Astrocyte (in vitro differentiated cells and primary cell): ENCODE results near the gene ING4. TPM values are rescaled to one million over a fixed set of nuclear protein-coding genes. Genes with fewer than 3 reads are reported as not detected.

Experiments
- DNase-seq: peaks from one replicate; pipeline ENCODE4 v3.0.0-alpha.2; 2010; ENCODE audit warnings: low read depth
- FAIRE-seq: peaks from 2 replicates; lab custom pipeline; 2011; peaks lifted over from hg19 to GRCh38; lab: Jason Lieb, UNC
- H2AFZ ChIP-seq: 2 replicates; pipeline ENCODE4 v1.6.0; 2012; ENCODE audit warnings: low read depth, low read length, inconsistent platforms
- H3K27ac ChIP-seq: 2 replicates; pipeline ENCODE4 v1.5.1; 2011; ENCODE audit warnings: low read depth, low read length, inconsistent platforms
- H3K27me3 ChIP-seq: 2 replicates; pipeline ENCODE4 v1.6.0; 2011; ENCODE audit warnings: low read length, inconsistent platforms; ENCODE audit not compliant: insufficient read depth
- H3K36me3 ChIP-seq: 2 replicates; pipeline ENCODE4 v1.5.1; 2011; ENCODE audit warnings: low read length, inconsistent platforms; ENCODE audit not compliant: insufficient read depth
- H3K4me1 ChIP-seq: 2 replicates; pipeline ENCODE4 v1.5.1; 2011; ENCODE audit warnings: low read length, inconsistent platforms; ENCODE audit not compliant: insufficient read depth
- H3K4me2 ChIP-seq: 2 replicates; pipeline ENCODE4 v1.6.0; 2012; ENCODE audit warnings: low read length, inconsistent platforms
- H3K4me3 ChIP-seq: 2 replicates; pipeline ENCODE4 v1.5.1; 2011; ENCODE audit warnings: low read depth, mild to moderate bottlenecking, low read length, inconsistent platforms; ENCODE audit not compliant: insufficient read depth
- H3K79me2 ChIP-seq: 2 replicates; pipeline ENCODE4 v1.6.0; 2012; ENCODE audit warnings: mild to moderate bottlenecking, low read length, inconsistent platforms; ENCODE audit not compliant: insufficient read depth
- H3K9ac ChIP-seq: 2 replicates; pipeline ENCODE4 v1.6.0; 2012; ENCODE audit warnings: mild to moderate bottlenecking, low read length, inconsistent platforms
- H3K9me3 ChIP-seq: 2 replicates; pipeline ENCODE4 v1.5.1; 2012; ENCODE audit warnings: low read depth, mild to moderate bottlenecking, low read length, inconsistent platforms; ENCODE audit not compliant: insufficient read depth
- H4K20me1 ChIP-seq: 2 replicates; pipeline ENCODE4 v1.6.0; 2012; ENCODE audit warnings: low read length, inconsistent platforms; ENCODE audit not compliant: insufficient read depth
- H3K27ac Mint-ChIP-seq: one replicate; pipeline ENCODE4 v1.8.0; 2021; ENCODE audit warnings: mild to moderate bottlenecking, mixed read lengths; ENCODE audit not compliant: unreplicated experiment
- H3K27me3 Mint-ChIP-seq: one replicate; pipeline ENCODE4 v1.8.0; 2021; ENCODE audit warnings: low read depth, mixed read lengths; ENCODE audit not compliant: unreplicated experiment
- H3K36me3 Mint-ChIP-seq: one replicate; pipeline ENCODE4 v1.8.0; 2021; ENCODE audit warnings: low read depth, mixed read lengths; ENCODE audit not compliant: unreplicated experiment
- H3K4me1 Mint-ChIP-seq: one replicate; pipeline ENCODE4 v1.8.0; 2021; ENCODE audit warnings: low read depth, mixed read lengths; ENCODE audit not compliant: unreplicated experiment
- H3K4me3 Mint-ChIP-seq: one replicate; pipeline ENCODE4 v1.8.0; 2021; ENCODE audit warnings: mild to moderate bottlenecking, moderate library complexity, mixed read lengths; ENCODE audit not compliant: unreplicated experiment
- H3K9me3 Mint-ChIP-seq: one replicate; pipeline ENCODE4 v1.8.0; 2021; ENCODE audit warnings: mild to moderate bottlenecking, mixed read lengths; ENCODE audit not compliant: unreplicated experiment
- CTCF ChIP-seq: IDR thresholded peaks from 2 replicates; pipeline ENCODE4 v1.5.1; 2011; ENCODE audit warnings: low read depth, mild to moderate bottlenecking, inconsistent platforms, low read length, moderate library complexity; ENCODE audit not compliant: insufficient read depth
- EZH2 ChIP-seq: IDR thresholded peaks from 2 replicates; pipeline ENCODE4 v1.6.1; 2012; ENCODE audit warnings: mild to moderate bottlenecking, low read length, inconsistent platforms; ENCODE audit not compliant: insufficient read depth
- total RNA-seq: library from RNA; stranded (reverse); gene quantifications from 2 replicates; pipeline ENCODE4 v1.2.1, GENCODE V29; 2021

The ING4 gene
- total RNA-seq, 1 donor from 2014 or later: 30.9 TPM

- DNase-seq (no peak), FAIRE-seq (no peak)
- H3K9ac ChIP-seq: peak overlapping the region; percentile 85
- peak overlapping the region; percentile 78 for H3K4me3 ChIP-seq
- H3K9me3 Mint-ChIP-seq: no peaks in the 10 kb centered on the region
- peaks cover 32% of the 10 kb centered on the region for H3K36me3 Mint-ChIP-seq
- TF ChIP-seq CTCF: no peak
- TF ChIP-seq EZH2: no peak
- H3K27ac Mint-ChIP-seq: peak overlapping the region; percentile 58
- no peaks in the 10 kb centered on the region for H3K27me3 Mint-ChIP-seq
- peaks cover 29% of the 10 kb centered on the region for H3K36me3 ChIP-seq
- peaks cover 68% of the 10 kb centered on the region for H3K79me2 ChIP-seq
- no peaks in the 10 kb centered on the region for H3K9me3 ChIP-seq
- H3K4me2 ChIP-seq: peak overlapping the region; percentile 99
- H3K4me1 Mint-ChIP-seq: peaks cover 32% of the 10 kb centered on the region
- no peak overlapping the region for H2AFZ ChIP-seq
- no peak overlapping the region for H3K27ac ChIP-seq
- H3K27me3 ChIP-seq: no peaks in the 10 kb centered on the region
- H3K4me3 Mint-ChIP-seq: peak overlapping the region; percentile 92
- H3K4me1 ChIP-seq: peaks cover 37% of the 10 kb centered on the region
- H4K20me1 ChIP-seq: peaks cover 67% of the 10 kb centered on the region
These were observed 58.5 kb downstream of the ING4 start for GRCh38 chr12:6604259-6605029.

GRCh38 chr12:6603095-6603567 lies 59.8 kb downstream of the ING4 start:
- H3K36me3 Mint-ChIP-seq: peaks cover 35% of the 10 kb centered on the region
- FAIRE-seq: no peak

More at GRCh38 chr12:6603095-6603567, 59.8 kb downstream of the ING4 start:
- Mint-ChIP-seq H3K27me3 (no peaks in the 10 kb centered on the region), H3K4me3 (peak overlapping the region; percentile 92), H3K9me3 (no peaks in the 10 kb centered on the region), H3K4me1 (peaks cover 32% of the 10 kb centered on the region), H3K27ac (no peak overlapping the region)
- H2AFZ ChIP-seq: no peak overlapping the region
- H3K27ac ChIP-seq: no peak overlapping the region
- H3K4me2 ChIP-seq: peak overlapping the region; percentile 99
- peaks cover 72% of the 10 kb centered on the region for H3K79me2 ChIP-seq
- H3K36me3 ChIP-seq: peaks cover 40% of the 10 kb centered on the region
- DNase-seq: peak; percentile 27
- H3K4me1 ChIP-seq: peaks cover 37% of the 10 kb centered on the region
- peaks cover 75% of the 10 kb centered on the region for H4K20me1 ChIP-seq
- no peaks in the 10 kb centered on the region for H3K27me3 ChIP-seq
- H3K9ac ChIP-seq: peak overlapping the region; percentile 41
- no peak overlapping the region for H3K4me3 ChIP-seq
- TF ChIP-seq CTCF (no peak), EZH2 (no peak)
- H3K9me3 ChIP-seq: no peaks in the 10 kb centered on the region
